Right lobe of liver (tissue), 6 donors: ENCODE data around the gene SST. TPM values are rescaled to one million over a fixed set of nuclear protein-coding genes. Genes with fewer than 3 reads are reported as not detected.

Experiments used
- ATAC-seq, 4 donors: fragments of 200-7000 bp; cut with Tn5 transposase; one replicate each; pipeline ENCODE4 v1.9.1; 2020; ENCODE audit warnings: mild to moderate bottlenecking in 4 of 4, moderate library complexity in 4 of 4
- DNase-seq, 3 donors: peaks; one replicate each; pipeline ENCODE4 v3.0.0-alpha.2; 2020
- H3K27ac ChIP-seq, 3 donors: fragments of 200-600 bp; one replicate each; pipeline ENCODE4 v1.8.0; 2022
- H3K27me3 ChIP-seq, 2 donors: fragments of 200-600 bp; one replicate each; pipeline ENCODE4 v1.8.0; 2022
- H3K36me3 ChIP-seq, 4 donors: fragments of 200-600 bp; sonication (generic) in 1 of 4; one replicate each; pipeline versions ENCODE4 v1.5.1 to v1.8.0; 2017 to 2022; ENCODE audit warnings: control low read depth in 1 of 4
- H3K4me1 ChIP-seq, 4 donors: fragments of 200-600 bp; sonication (generic) in 1 of 4; one replicate each; pipeline versions ENCODE4 v1.5.1 to v1.8.0; 2017 to 2022; ENCODE audit warnings: control low read depth in 1 of 4
- H3K4me3 ChIP-seq, 3 donors: fragments of 200-600 bp; one replicate each; pipeline ENCODE4 v1.8.0; 2022
- H3K9me3 ChIP-seq, 4 donors: fragments of 200-600 bp; sonication (generic) in 1 of 4; one replicate each; pipeline versions ENCODE4 v1.5.1 to v1.8.0; 2017 to 2022; ENCODE audit warnings: control low read depth in 1 of 4
- CTCF ChIP-seq, 4 donors: fragments of 200-600 bp in 3 of 4; fragments of 450-650 bp in 1 of 4; IDR thresholded peaks; one replicate each; pipeline versions ENCODE4 v1.5.1 to v1.8.0; 2016 to 2022; ENCODE audit warnings: antibody characterized with exemption in 4 of 4, mild to moderate bottlenecking in 2 of 4
- POLR2A ChIP-seq: fragments of 450-650 bp; IDR thresholded peaks from one replicate; pipeline ENCODE4 v1.6.1; 2017; ENCODE audit warnings: antibody characterized with exemption, mild to moderate bottlenecking
- WGBS: methylation state at CpG from one replicate; pipeline ENCODE4 v1.1.6; 2018; ENCODE audit warnings: low coverage, low lambda C conversion rate; ENCODE audit not compliant: insufficient coverage; ENCODE audit errors: missing lambda C conversion rate; 5-methylcytosine and 5-hydroxymethylcytosine counted together
- intact Hi-C, 2 donors: fragments of 100-400 bp; cut with DNase I; formaldehyde crosslinking; loops; one replicate each; pipeline versions ENCODE4 v1.11.2 to v1.14.1; 2022
- total RNA-seq, 6 experiments: library from RNA; depleted of rRNA in 2 of 6; stranded (reverse); fragments of >200 nt in 2 of 6; fragmentation: NEBNext Ultra II Directional in 3 of 6; extraction: Animal tissue kit (Norgen Biotek cat#: 25700) in 3 of 6; gene quantifications; one replicate each; pipeline versions ENCODE4 v1.1.0 to v1.2.4, GENCODE V29; 2016 to 2023
- donor health status: DM: no; HTN: yes; CAD: no.
- donor health status: DM: no; HTN: no; CAD: no.
- donor health status: DM: no; HTN: no; CAD: no.
- donor health status: DM: no; HTN: yes; CAD: no.
- donor health status: DM: no; HTN: yes; CAD: no.

SST gene
- total RNA-seq, 6 experiments from 2014 or later, result not detected

- TF ChIP-seq POLR2A (no peak), CTCF (IDR thresholded peaks at IDR 0.05) (peak; percentile 94 to 95 (median 94))
- peaks cover 0 to 15% (median 4%) of the 10 kb centered on the region in 4 donors for H3K4me1 ChIP-seq
- H3K4me3 ChIP-seq, result no peak overlapping the region
- WGBS, result 14% methylated on average over 4 of the region's 4 CpGs
- no peaks in the 10 kb centered on the region for H3K27me3 ChIP-seq
- no peaks in the 10 kb centered on the region for H3K36me3 ChIP-seq
- H3K9me3 ChIP-seq, result no peaks in the 10 kb centered on the region
- DNase-seq (peak in 1 of 3 donors; percentile 77), ATAC-seq (peak; percentile 93 to 96 (median 94))
- intact Hi-C loops, result no loop called here
- no peak overlapping the region for H3K27ac ChIP-seq
Measured at GRCh38 chr3:187714404-187714979, 44.3 kb upstream of the SST start.

DNA sequence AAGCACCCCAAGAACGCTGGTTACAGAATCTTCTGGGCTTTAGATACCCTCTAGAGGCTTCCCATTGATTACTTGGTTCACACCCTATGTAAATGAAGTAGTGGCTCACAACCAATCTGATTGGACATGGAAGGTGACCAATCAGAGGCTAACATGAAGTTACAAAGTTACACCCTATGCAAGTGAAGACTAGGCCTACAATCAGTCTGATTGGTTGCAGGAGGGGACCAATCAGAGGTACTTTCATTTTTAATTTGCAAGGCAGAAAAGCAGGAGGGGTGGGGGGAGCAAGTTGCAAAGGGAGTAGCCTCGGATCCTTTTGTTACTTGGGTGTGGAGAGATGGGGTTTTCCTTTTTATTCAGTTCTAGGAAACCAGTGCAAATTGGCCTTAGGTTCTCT, 43.3 kb upstream of the SST start:
- Histone ChIP-seq H3K4me3 (no peak overlapping the region), H3K27me3 (no peaks in the 10 kb centered on the region), H3K9me3 (no peaks in the 10 kb centered on the region), H3K36me3 (no peaks in the 10 kb centered on the region), H3K4me1 (peaks cover 0 to 7% (median 0%) of the 10 kb centered on the region in 4 donors), H3K27ac (no peak overlapping the region)
- 57% methylated on average over 2 of the region's 2 CpGs for WGBS
- DNase-seq (no peak), ATAC-seq (peak; percentile 26 to 72 (median 56))
- TF ChIP-seq CTCF (IDR thresholded peaks at IDR 0.05) (no peak), POLR2A (no peak)
- intact Hi-C loops, result no loop called here

GRCh38 chr3:187709155-187709554, 39.0 kb upstream of the SST start:
- no peaks in the 10 kb centered on the region for H3K36me3 ChIP-seq
- no peak overlapping the region for H3K27ac ChIP-seq
- ATAC-seq, result peak in 3 of 4 donors; percentile 29 to 32 (median 31)
- no peaks in the 10 kb centered on the region for H3K27me3 ChIP-seq
- TF ChIP-seq CTCF (IDR thresholded peaks at IDR 0.05), result no peak
- TF ChIP-seq POLR2A, result no peak
- H3K9me3 ChIP-seq, result no peaks in the 10 kb centered on the region
- H3K4me1 ChIP-seq, result peaks cover 0 to 5% (median 0%) of the 10 kb centered on the region in 4 donors
- intact Hi-C loops, result no loop called here
- no peak overlapping the region for H3K4me3 ChIP-seq
- DNase-seq, result no peak
- 89% methylated on average over 3 of the region's 4 CpGs for WGBS

DNA sequence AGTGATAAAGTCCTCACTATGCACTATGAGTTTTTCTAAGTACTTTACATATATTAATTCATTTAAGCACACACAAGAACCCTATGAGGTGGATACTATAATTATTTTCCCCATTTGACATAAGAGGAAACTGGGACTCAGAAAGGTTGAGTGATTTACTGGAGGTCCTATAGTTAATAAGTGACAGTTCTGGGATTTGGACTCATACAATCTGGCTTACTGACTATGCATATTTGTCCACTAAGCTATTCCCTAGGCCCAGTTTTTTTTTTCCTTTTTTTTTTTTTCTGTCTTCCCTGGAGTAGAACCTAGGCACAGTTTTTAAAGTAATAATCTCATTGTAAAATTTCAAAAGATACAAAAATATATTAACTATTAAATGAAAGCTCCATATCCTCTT, 38.5 kb upstream of the SST start:
- Histone ChIP-seq H3K27me3 (no peaks in the 10 kb centered on the region), H3K36me3 (no peaks in the 10 kb centered on the region), H3K4me1 (peaks cover 0 to under 1% (median 0%) of the 10 kb centered on the region in 4 donors), H3K4me3 (no peak overlapping the region), H3K9me3 (no peaks in the 10 kb centered on the region), H3K27ac (no peak overlapping the region)
- intact Hi-C loops, result no loop called here
- TF ChIP-seq CTCF (IDR thresholded peaks at IDR 0.05) (no peak), POLR2A (no peak)
- peak; percentile 51 to 87 (median 62) for ATAC-seq
- no peak for DNase-seq
